ENCODE data around the gene SMAD2.

The SMAD2 gene

DNA sequence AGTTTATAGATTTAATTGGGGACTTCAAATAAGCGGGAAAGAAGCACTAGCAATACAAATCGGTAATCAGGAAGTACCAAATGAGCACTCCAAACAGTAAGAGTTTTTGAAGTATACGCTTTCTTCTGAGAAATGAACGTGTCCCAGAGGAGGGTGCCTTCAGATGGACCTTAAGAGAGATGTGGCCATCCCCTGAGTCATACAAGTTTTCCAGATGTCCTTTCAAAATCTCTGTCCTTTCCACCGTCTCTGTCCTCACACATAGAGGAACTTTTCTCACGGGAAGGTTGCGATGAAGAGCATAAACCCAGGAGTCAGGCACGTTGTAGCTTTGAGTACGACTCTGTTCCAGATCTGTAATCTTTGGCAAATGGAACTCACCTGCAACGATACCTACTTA lies 1.7 kb upstream of the SMAD2 start:
- no peak for DNase-seq (ENCODE audit: low read depth in 1 of 2, low spot score in 1 of 2)

DNA sequence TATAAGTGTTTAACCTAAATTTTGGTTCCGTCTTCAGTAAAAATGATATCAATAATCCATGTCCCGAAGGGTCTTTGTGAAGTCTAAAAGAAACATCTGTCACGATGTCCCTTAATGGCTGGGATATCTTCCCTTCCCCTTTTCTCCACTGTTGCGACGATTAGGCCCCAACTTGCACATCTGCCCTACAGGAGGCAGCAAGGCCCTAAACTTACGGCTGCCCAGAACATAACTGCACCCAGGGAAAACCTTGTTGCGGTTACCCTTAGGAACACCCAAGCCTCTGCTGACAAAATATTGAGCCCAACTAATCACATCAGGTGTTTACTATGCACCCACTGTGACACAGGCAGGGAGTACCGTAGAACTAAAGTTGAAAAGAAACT lies 1.3 kb upstream of the SMAD2 start:
- DNase-seq (ENCODE audit: low read depth in 1 of 2, low spot score in 1 of 2), result peak in 1 of 2 donors; percentile 12

DNA sequence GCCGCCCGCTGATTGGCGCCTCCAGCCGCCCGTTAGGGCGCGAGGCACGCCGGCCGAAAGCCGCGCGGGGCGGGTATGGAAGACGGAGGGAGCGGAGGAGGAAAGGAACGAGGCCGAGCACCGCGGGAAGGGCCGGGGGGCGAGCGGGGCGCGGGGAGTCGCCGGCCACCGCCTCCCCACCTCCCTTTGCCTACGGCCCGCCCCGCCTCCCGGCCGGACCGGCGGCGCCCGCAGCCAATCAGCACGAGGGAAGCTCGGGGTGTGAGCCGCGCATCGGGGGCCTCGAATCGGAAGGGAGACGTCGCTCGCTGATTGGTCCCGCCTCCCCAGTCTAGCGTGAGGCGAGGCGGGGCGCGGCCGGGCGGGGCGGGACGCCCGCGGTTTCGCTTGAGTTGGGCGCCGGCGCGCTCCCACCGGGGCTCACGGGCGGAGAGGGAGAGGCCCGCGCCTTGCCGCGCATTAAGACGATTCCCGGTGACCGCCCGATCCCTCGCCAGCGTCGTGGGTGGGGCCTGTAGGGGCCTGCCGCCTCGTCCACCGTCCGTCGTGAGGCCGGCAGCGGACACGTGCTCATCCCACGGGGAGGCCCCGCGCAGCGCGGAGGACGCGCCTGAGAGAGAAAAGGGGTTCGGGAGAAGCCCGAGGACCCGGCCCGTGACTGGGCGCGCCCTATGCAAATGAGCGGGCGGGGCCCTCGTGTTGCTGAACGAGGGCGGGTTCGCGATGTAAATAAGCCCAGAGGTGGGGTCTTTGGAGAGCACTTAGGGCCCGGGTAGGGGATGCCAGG lies 665 bp upstream of the SMAD2 start:
- DNase-seq (ENCODE audit: low read depth in 1 of 2, low spot score in 1 of 2), result peak; percentile 85 to 92

DNA sequence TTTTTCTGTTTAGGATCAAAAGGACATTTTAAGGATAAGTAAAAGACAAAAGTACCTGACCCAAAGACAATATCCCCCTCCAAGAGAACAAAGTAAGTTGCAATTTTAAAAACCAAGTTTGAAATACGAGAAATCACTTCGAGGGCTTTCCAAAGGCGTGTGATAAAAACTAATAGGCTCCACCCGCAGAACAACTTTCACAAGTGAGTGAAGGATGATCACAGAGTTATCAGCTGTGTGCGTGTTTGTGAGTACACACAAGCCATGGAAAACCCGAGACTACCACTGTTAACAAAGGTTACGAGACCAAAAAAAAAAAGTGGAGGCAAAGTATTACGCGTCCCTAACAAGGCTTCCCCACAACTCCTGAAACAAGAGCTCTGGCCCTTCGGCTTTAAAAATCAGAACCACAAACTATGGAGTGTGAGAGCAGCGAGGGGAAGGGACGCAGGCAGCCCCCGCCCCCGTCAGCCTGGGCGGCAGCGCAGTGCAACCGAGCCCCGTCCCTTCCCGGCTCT lies 719 bp downstream of the SMAD2 start:
- DNase-seq (ENCODE audit: low read depth in 1 of 2, low spot score in 1 of 2), result no peak

DNA sequence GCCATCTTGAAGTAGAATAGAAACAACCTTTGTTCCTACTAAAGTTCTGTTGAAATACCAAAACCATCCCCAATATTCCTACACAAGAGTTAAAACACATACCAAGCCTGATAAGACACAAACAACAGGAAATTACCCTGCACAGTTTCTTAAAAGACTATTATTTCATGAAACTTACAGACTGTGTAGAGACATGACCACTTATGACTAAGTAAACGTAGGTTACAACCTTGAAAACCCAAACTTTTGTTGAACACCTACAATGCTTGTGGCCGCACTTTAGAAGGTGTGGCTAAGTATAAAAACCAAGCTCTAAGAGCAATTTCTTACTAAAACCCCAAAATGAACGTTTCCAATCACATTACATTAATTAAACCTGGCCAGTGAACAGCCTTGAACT lies 2.0 kb downstream of the SMAD2 start:
- no peak for DNase-seq (ENCODE audit: low read depth in 1 of 2, low spot score in 1 of 2)

DNA sequence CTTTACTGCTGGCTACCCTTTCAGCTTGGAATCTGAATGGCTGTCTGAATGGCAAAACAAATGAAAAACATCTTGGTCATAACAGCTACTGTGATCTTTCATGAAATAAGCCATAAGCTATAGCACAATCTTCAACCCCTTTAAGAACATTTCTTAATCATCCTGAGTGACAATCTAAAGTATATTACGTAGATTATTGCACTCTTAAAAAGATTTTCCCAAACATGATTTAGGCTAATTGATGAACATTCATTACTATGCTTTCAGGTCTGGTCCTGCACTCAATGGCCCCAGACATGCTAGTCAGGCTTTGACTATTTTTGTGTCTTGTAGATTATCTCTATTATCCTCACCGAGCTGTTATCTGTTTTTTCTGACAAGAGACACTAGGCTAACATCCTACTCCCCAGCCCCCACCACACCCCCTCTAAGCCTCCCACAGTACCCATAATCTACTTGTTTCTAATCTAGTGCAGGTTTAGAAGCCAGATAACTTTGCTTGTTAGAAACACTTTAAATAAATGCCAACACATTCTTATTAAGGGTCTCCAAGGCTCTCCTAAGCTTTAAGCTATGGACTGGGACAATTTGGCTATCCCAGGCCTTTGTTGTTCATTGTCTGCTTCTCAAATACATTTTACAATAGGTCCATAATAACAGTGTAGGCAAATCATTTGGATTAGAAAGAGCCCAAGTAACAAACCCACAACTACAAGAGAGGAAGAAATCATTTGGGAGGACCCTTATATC lies 4.2 kb downstream of the SMAD2 start:
- DNase-seq (ENCODE audit: low read depth in 1 of 2, low spot score in 1 of 2), result no peak

DNA sequence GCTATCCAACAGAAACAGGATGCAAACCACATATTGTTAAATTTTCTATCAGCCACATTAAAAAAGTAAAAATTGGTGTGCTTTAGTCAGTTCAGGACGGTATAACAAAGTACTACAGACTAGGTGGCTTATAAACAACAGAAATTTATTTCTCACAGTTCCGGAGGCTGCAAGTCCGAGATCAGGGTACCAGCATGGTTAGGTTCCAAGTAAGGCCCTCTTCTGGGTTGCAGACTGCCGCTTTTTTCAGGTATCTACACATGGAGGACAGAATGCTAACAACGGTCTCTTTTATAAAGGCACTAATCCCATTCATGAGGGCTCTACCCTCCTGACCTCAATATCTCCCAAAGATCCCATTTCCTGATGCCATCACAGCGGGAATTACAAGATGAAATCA lies 10.5 kb downstream of the SMAD2 start:
- no peak for DNase-seq (ENCODE audit: low read depth in 1 of 2, low spot score in 1 of 2)

DNA sequence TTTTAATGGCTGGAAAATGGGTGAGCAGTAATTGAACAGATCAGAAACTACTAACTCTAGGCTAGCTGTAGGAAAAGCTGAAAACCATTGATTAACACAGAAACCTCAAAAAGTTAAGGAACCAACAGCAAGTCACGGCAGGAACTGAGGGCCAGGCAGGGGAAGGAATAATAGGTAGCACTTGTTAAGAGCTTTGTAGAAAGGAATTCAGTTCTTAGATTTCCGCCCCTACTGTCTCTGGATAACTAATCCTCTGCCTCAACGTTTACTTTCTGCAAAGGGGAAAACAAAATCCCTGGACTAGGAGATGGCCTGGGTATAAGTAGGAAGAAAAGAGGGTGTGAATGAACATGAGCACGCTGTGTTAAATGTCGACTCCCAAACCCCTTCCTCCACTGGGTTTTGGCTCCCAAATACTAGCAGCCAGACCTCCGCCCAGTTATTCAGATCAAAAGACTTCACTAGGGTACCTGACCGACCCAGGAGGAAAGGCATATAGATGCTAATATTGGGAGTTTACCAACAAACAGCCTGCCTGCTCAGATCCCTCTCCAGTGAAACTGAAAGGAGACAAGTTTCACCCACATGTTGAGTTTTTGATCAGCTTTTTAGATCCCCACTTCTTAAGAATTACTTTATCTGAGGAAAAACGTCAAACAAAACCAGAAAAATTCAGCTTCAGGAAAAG lies 12.4 kb downstream of the SMAD2 start:
- DNase-seq (ENCODE audit: low read depth in 1 of 2, low spot score in 1 of 2), result no peak

DNA sequence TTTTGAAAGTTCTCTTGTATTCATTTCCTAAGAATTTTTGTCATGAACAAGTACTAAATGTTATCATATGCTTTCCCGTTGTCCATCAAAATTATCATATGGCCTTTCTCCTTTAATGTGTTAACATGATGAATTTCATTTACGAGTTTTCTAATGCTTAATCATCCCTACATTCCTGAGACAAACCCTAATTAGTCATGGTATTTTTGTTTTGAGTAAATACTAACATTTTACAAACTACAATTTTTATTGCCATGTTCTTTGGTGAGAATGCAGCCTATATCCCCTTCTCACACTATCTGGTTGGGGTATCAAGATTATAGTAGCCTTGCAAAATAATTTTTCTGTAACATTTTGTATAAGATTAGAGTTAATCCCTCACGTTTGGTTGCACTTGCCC lies 14.5 kb downstream of the SMAD2 start:
- no peak for DNase-seq (ENCODE audit: low read depth in 1 of 2, low spot score in 1 of 2)

DNA sequence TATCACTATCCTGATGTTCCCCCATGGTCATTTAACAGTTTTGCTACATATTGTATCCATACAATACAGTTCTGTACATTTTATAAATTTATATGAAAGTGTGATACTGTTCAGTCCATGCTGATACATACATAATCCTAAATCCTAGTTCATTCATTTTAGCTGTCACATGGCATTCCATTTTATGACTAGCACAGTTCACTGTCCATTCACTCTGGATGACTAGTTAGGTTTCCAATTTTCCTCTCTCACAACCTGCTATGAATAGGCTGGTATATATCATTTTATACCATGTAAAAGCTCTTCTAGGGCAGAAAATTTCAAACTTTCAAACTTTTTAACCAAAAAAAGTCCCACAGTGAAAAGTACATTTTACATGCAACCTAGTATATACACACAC lies 15.2 kb downstream of the SMAD2 start:
- no peak for DNase-seq (ENCODE audit: low read depth in 1 of 2, low spot score in 1 of 2)

DNA sequence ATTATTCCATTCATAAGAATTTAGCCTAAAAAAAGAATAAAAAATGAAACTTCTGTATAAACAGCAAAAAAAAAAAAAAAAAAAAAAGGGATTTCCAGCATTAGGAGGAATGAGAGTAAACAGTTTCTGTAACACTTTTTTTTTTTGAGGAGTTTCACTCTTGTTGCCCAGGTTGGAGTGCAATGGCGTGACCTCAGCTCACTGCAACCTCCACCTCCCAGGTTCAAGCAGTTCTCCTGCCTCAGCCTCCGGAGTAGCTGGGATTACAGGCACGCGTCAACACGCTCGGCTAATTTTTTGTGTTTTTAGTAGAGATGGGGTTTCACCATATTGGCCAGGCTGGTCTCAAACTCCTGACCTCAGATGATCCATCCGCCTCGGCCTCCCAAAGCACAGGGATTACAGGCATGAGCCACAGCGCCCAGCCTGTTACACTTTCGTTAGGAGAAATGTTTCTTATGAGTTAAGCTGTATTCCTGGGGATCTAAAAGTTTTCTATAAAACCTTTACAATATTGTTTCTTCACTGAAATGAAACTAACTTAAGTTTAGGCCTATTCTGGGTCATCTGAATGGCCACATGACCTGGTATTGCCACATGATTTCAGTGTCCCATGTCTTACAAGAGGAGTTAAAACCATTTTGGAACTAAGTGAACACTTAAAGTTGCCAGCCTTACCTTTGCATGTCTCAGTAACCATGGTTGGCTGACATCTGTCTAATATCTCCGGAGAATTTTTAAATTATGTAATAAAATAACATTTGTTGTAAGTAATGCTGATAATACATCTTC lies 17.5 kb downstream of the SMAD2 start:
- DNase-seq (ENCODE audit: low read depth in 1 of 2, low spot score in 1 of 2), result no peak

DNA sequence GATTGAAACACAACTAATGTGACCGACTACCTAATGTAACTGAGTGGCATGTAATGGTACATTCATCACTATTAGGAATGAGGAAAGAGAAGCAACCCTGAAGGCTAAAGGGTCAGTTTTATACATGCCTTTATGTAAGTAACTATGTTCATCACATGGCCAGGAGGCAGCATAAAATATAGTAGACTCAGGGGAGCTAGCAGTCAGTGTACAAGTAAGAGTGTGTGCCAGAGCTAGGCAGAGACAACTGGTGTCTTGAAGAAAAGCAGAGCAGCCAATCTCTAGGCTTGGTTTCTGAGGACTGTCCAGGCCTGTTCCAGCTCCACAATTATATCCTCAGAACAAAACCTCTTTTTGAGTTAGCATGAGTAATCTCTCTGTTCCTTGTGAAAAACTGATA lies 18.1 kb downstream of the SMAD2 start:
- no peak for DNase-seq (ENCODE audit: low read depth in 1 of 2, low spot score in 1 of 2)

DNA sequence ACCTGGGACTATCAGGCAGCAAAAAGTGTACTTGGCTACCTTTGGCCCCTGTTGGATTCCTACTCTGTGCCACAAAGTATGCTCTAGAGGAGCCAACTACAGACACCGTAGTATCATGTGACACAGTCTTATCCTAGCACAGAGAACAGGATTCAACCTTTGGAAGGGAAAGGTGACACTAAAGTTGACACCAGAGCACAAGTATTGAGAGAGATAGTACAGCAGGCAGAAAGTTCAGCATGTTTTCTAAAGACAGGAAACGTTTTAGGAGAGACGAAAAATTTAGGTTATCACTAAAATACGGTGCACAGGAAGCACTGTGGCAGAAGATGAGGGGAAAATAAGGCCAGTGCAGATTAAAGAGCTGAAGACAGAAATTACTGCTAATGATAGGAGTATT lies 18.6 kb downstream of the SMAD2 start:
- no peak for DNase-seq (ENCODE audit: low read depth in 1 of 2, low spot score in 1 of 2)

DNA sequence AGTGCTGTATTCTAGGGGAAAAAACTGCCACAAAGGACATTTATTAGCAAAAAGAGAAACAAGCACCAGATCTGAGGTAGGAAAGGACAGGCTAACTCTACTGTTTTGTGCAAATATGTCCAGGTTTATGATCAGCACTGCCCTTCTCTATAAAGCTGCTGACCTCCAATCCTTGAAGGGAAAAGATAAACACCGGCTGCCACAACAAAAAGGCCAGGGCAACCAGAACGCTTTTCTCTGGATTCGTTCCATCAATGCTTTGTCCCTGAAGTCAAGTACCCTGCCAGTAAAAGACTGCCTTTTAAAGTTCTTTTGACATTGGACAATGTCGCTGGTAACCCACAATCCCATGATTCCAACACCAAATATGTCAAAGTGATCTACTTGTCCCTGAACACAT lies 21.0 kb downstream of the SMAD2 start:
- no peak for DNase-seq (ENCODE audit: low read depth in 1 of 2, low spot score in 1 of 2)

DNA sequence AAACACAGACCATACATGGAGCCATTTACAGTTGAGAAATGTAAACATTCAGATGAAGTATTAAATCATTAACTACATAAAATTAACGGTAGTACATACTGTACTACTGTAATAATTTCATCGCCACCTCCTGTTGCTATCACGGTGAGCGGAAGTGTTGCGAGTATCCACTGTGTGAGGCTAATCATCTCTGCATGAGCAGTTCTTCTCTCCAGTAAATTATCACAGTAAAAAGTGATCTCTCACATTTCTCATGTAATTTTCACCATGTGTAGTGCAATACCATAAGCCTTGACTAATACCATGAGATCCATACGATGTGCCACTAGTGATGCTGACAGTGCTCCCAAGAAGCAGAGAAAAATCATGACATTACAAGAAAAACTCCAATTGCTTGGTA lies 21.9 kb downstream of the SMAD2 start:
- DNase-seq (ENCODE audit: low read depth in 1 of 2, low spot score in 1 of 2), result no peak

DNA sequence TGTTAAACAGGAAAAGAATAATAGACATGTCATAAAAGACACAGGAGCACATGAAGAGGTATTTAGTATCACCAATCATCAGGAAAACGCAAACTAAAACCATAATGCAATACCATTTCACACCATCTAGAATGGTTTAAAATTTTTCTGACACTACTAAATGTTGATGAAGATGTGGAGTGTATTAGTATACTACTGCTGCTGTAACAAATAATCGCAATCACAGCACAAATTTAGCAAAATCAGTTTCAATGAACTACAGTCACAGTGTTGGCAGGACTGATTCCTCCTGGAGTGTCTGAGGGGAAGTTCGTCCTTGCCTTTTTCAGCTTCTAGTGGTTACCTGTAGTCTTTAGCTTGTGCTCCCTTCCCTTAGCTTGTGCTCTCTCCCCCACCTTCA lies 24.1 kb downstream of the SMAD2 start:
- DNase-seq (ENCODE audit: low read depth in 1 of 2, low spot score in 1 of 2), result no peak

DNA sequence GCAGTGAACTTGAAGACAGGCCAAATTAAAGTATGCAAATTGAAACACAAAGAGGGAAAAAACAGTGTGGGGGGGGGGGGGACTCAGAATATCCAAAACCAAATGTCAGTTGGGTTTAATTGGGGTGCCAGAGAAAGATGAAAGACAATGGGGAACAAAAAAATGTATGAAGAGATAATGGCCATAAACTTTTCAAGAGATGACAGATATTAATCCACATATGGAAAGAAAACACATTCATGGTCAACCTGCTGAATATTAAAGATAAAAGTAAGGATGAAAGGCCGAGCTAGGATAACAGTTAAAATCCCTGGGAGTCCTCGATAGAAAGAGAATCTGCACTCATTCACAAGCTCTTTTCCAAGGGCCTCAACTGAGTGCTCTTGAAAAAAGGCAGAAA lies 26.6 kb downstream of the SMAD2 start:
- no peak for DNase-seq (ENCODE audit: low read depth in 1 of 2, low spot score in 1 of 2)

DNA sequence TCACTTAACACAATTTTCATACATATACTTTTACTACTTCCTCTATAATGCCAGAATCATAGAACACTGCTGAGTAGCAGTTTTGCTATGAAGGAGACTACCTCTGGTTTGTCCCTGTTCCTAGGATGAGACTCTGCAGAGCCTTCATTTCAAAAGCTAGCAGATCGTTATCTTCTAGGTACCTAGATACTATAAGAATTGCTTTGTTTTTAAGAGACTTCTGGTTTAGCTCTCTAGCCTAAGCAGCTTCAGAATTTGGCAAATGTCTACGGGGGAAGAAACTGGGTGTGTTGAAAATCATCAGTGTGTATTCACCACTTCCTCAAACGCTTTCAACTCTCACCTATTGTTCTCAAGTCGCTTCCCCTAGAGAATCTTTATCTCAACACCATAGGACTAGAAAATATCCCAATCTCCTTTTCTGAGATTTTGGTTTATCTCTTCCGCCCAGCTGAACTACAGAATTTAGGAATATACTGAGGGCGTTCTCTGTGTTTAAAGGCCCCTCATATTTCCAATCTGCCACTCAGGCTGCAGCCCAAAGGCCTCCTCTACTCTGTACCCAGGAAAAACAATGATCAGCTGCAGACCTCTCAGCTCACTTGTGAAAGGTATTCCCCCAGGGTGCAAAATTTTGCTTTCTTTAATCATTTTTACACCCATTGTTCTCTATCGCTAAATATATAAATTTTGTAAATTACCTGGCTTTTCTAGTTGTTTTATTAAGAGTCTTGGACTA lies 28.7 kb downstream of the SMAD2 start:
- no peak for DNase-seq (ENCODE audit: low read depth in 1 of 2, low spot score in 1 of 2)

DNA sequence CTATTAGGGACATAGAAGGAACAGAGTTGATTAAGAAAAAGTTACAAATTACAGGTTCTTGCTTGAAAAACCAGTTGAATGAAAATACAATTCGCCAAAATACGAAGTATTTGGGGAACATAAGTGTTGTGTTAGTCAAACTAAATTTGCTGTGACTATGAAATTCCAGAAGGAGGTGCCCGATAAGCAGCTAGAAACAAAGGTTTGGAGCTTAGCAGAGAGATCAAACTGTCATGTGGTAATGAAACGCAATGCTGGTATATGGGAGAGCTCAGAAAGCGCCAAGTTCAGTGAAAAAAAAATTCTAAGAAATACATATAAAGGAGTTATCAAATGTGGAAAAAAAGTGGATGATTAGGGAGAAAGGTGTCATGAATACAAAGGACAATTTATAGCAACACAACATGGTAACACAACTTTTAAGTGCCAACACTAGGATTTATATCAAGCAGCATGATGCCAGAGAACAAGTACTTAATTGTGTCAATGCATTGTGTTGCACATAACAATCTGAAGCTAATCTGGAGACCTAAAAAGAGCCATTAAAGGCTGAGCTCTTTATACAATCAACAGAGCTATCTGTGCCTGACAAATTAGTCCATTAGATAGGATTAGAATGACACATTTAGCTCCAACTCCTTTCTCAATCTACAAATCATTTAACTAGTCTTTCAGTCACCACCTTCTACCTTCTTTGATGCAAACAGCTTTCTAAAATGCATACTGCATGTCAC lies 31.2 kb downstream of the SMAD2 start:
- no peak for DNase-seq (ENCODE audit: low read depth in 1 of 2, low spot score in 1 of 2)

DNA sequence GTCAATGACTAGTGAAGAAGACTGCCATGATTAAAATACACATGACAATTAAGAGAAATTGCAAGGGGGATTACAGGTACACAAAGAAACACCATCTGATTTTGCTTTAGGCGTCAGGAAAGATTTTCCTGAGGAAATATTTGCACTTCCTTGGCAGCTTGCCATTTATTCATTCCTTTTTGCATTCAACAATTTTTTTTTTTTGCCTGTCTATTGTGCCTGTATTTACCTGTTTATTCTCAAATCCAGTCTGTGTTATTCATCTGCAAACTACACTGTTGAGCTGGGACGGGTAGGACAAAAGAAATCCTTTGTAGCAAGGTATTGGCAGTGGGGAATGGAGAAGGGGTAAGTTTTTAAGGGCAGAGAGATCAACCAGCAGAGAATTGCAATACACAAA lies 31.8 kb downstream of the SMAD2 start:
- DNase-seq (ENCODE audit: low read depth in 1 of 2, low spot score in 1 of 2), result no peak
